Natural killer cell (primary cell): ENCODE measurements around the gene NRBF2. TPM values are rescaled to one million over a fixed set of nuclear protein-coding genes. Genes with fewer than 3 reads are reported as not detected.

Experiments
- ATAC-seq, 3 donors: fragments of 150-1000 bp in 2 of 3; fragments of 200-7000 bp in 1 of 3; cut with Tn5 transposase; 1 replicate in 1 of 3; 2 replicates in 2 of 3; pipeline ENCODE4 v1.10.0; 2021; ENCODE audit warnings: mild to moderate bottlenecking in 2 of 3, moderate library complexity in 2 of 3
- DNase-seq, 2 donors: peaks; one replicate each; pipeline versions ENCODE4 v3.0.0 to v3.0.0-alpha.2; 2013 to 2021; ENCODE audit warnings: mixed read lengths in 1 of 2
- H3K27ac ChIP-seq: one replicate; pipeline ENCODE4 v1.5.1; 2013; ENCODE audit warnings: mild to moderate bottlenecking, low read length
- H3K27me3 ChIP-seq: one replicate; pipeline ENCODE4 v1.6.1; 2013; ENCODE audit warnings: low read length; ENCODE audit not compliant: control insufficient read depth, insufficient read depth
- H3K36me3 ChIP-seq: one replicate; pipeline ENCODE4 v1.6.1; 2013; ENCODE audit warnings: low read length; ENCODE audit not compliant: control insufficient read depth, insufficient read depth
- H3K4me1 ChIP-seq: one replicate; pipeline ENCODE4 v1.6.1; 2013; ENCODE audit warnings: low read length; ENCODE audit not compliant: control insufficient read depth, insufficient read depth
- H3K4me3 ChIP-seq: one replicate; pipeline ENCODE4 v1.5.1; 2013; ENCODE audit warnings: low read length
- H3K9me3 ChIP-seq: one replicate; pipeline ENCODE4 v1.6.1; 2013; ENCODE audit warnings: low read length; ENCODE audit not compliant: control insufficient read depth, insufficient read depth
- H3K27ac Mint-ChIP-seq, 2 donors: one replicate each; pipeline ENCODE4 v1.8.0; 2022; ENCODE audit warnings: mild to moderate bottlenecking in 2 of 2, mixed read lengths in 2 of 2, moderate library complexity in 1 of 2
- H3K27me3 Mint-ChIP-seq, 2 donors: one replicate each; pipeline ENCODE4 v1.8.0; 2022; ENCODE audit warnings: low read depth in 2 of 2, mixed read lengths in 2 of 2
- H3K36me3 Mint-ChIP-seq: one replicate; pipeline ENCODE4 v1.8.0; 2022; ENCODE audit warnings: mixed read lengths
- H3K4me1 Mint-ChIP-seq, 2 donors: one replicate each; pipeline ENCODE4 v1.8.0; 2022; ENCODE audit warnings: mixed read lengths in 2 of 2
- H3K4me3 Mint-ChIP-seq: one replicate; pipeline ENCODE4 v1.8.0; 2022; ENCODE audit warnings: mild to moderate bottlenecking, moderate library complexity, mixed read lengths
- H3K9me3 Mint-ChIP-seq, 2 donors: one replicate each; pipeline ENCODE4 v1.8.0; 2022; ENCODE audit warnings: mixed read lengths in 2 of 2
- CTCF ChIP-seq: fragments of 200-600 bp; IDR thresholded peaks from one replicate; pipeline ENCODE4 v1.8.0; 2022; ENCODE audit warnings: antibody characterized with exemption
- WGBS: methylation state at CpG from one replicate; pipeline ENCODE4 v1.1.7; 2013; ENCODE audit warnings: missing lambda C conversion rate; ENCODE audit not compliant: insufficient coverage; 5-methylcytosine and 5-hydroxymethylcytosine counted together
- intact Hi-C: fragments of 100-400 bp; cut with micrococcal nuclease; formaldehyde crosslinking; loops from one replicate; pipeline ENCODE4 v1.14.2; 2022
- total RNA-seq, 4 donors: library from RNA; stranded (reverse); fragments of 120-200 nt in 1 of 4; gene quantifications; one replicate each; pipeline versions ENCODE4 v1.2.3 to v1.2.4, GENCODE V29; 2013 to 2022

The NRBF2 gene
- total RNA-seq, 3 donors from 2014 or later (not counting 1 experiment from before 2014, with no cell fraction given), result 17.7 to 21.3 (median 18.2) TPM

GRCh38 chr10:63168821-63169462 lies 35.8 kb downstream of the NRBF2 start:
- Histone ChIP-seq H3K9me3 (no peaks in the 10 kb centered on the region), H3K4me3 (no peak overlapping the region), H3K4me1 (peaks cover 3% of the 10 kb centered on the region), H3K36me3 (peaks cover 42% of the 10 kb centered on the region), H3K27me3 (no peaks in the 10 kb centered on the region), H3K27ac (no peak overlapping the region)
- DNase-seq (no peak), ATAC-seq (no peak)
- no peaks in the 10 kb centered on the region for H3K27me3 Mint-ChIP-seq
- TF ChIP-seq CTCF, result no peak
- peaks cover 17% of the 10 kb centered on the region for H3K36me3 Mint-ChIP-seq
- H3K9me3 Mint-ChIP-seq, result no peaks in the 10 kb centered on the region
- H3K4me1 Mint-ChIP-seq, result peaks cover 12 to 18% of the 10 kb centered on the region in 2 donors
- no peak overlapping the region for H3K4me3 Mint-ChIP-seq
- H3K27ac Mint-ChIP-seq, result peak overlapping the region in 1 of 2 donors; percentile 27
- intact Hi-C loops, result no loop called here
- WGBS, result 84% methylated on average over 2 of the region's 2 CpGs

GRCh38 chr10:63169624-63170023 lies 36.5 kb downstream of the NRBF2 start:
- no peaks in the 10 kb centered on the region for H3K9me3 ChIP-seq
- H3K4me3 Mint-ChIP-seq, result no peak overlapping the region
- H3K4me1 ChIP-seq, result peaks cover 3% of the 10 kb centered on the region
- no peak for ATAC-seq
- no peaks in the 10 kb centered on the region for H3K9me3 Mint-ChIP-seq
- 95% methylated on average over 2 of the region's 2 CpGs for WGBS
- no peak overlapping the region for H3K27ac Mint-ChIP-seq
- peaks cover 17% of the 10 kb centered on the region for H3K36me3 Mint-ChIP-seq
- intact Hi-C loops, result no loop called here
- peaks cover 41% of the 10 kb centered on the region for H3K36me3 ChIP-seq
- H3K27me3 Mint-ChIP-seq, result no peaks in the 10 kb centered on the region
- no peaks in the 10 kb centered on the region for H3K27me3 ChIP-seq
- TF ChIP-seq CTCF, result no peak
- peaks cover 19 to 22% of the 10 kb centered on the region in 2 donors for H3K4me1 Mint-ChIP-seq
- no peak overlapping the region for H3K27ac ChIP-seq
- H3K4me3 ChIP-seq, result no peak overlapping the region
- DNase-seq, result no peak

- Mint-ChIP-seq H3K27me3 (no peaks in the 10 kb centered on the region), H3K4me1 (peaks cover 19 to 22% of the 10 kb centered on the region in 2 donors), H3K27ac (peak overlapping the region in 1 of 2 donors; percentile 16), H3K36me3 (peaks cover 17% of the 10 kb centered on the region), H3K4me3 (no peak overlapping the region), H3K9me3 (no peaks in the 10 kb centered on the region)
- Histone ChIP-seq H3K9me3 (no peaks in the 10 kb centered on the region), H3K27ac (no peak overlapping the region), H3K4me1 (peaks cover 3% of the 10 kb centered on the region), H3K36me3 (peaks cover 54% of the 10 kb centered on the region), H3K27me3 (no peaks in the 10 kb centered on the region), H3K4me3 (no peak overlapping the region)
- 92% methylated on average over 1 of the region's 1 CpG for WGBS
- intact Hi-C loops, result no loop called here
- no peak for TF ChIP-seq CTCF
- no peak for DNase-seq
- no peak for ATAC-seq
These were observed 38.2 kb downstream of the NRBF2 start for GRCh38 chr10:63171255-63171855.
